ENCODE results near the gene RAB40C.

The RAB40C gene

DNA sequence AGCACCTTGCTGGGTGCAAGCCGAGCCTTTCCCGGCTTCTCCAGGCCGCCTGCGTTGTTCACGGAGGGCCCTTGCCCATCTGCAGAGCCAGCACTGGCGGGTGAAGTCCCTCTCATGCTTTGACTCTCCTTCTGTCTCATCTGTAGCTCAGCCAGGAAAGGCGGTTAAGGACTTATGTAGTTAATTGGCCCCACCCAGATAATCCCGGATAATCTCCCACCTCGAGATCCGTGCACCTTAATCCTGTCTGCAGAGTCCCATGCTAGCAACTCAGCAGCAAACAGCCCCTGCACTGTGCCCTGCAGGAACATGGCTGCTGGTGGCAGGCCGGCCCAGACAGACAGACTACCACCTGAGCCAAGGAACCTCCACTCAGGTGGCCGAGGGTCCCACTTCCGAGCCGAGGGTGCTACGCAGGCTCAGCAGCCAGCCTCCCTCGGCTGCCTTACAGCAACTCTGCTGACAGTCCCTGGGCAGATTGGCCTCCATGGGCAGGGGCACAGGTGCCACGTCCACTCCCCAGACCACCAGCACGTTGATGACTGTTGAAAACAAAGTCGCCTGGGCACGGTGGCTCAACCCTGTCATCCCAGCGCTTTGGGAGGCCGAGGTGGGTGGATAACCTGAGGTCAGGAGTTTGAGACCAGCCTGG lies 16.9 kb downstream of the RAB40C start:
- in situ Hi-C loops (cut with MboI; ENCODE audit: low pct_unique_long_range_greater_than_20kb, low sequenced_read_pairs, unreplicated experiment) = no loop called here
- TF ChIP-seq, protein P1, sequence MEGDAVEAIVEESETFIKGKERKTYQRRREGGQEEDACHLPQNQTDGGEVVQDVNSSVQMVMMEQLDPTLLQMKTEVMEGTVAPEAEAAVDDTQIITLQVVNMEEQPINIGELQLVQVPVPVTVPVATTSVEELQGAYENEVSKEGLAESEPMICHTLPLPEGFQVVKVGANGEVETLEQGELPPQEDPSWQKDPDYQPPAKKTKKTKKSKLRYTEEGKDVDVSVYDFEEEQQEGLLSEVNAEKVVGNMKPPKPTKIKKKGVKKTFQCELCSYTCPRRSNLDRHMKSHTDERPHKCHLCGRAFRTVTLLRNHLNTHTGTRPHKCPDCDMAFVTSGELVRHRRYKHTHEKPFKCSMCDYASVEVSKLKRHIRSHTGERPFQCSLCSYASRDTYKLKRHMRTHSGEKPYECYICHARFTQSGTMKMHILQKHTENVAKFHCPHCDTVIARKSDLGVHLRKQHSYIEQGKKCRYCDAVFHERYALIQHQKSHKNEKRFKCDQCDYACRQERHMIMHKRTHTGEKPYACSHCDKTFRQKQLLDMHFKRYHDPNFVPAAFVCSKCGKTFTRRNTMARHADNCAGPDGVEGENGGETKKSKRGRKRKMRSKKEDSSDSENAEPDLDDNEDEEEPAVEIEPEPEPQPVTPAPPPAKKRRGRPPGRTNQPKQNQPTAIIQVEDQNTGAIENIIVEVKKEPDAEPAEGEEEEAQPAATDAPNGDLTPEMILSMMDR (IDR thresholded peaks at IDR 0.05; ENCODE audit: extremely low read depth, insufficient read depth, missing control alignments) = no peak
- no peak for DNase-seq (ENCODE audit: low spot score)

DNA sequence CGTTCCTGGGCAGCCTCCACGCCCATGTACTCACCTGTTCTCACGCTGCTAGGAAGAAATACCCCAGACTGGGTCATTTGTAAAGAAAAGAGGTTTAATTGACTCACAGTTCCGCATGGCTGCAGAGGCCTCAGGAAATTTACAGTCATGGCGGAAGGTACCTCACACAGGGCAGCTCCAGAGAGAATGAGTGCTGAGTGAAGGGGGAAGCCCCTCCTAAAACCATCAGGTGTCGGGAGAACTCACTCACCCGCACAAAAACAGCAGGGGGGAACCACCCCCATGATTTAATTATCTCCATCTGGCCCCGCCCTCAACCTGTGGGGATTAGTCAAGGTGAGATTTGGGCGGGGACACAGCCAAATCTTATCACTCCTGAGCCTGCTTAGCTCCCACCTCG lies 18.2 kb downstream of the RAB40C start:
- in situ Hi-C loops (cut with MboI; ENCODE audit: low pct_unique_long_range_greater_than_20kb, low sequenced_read_pairs, unreplicated experiment) = no loop called here
- DNase-seq (ENCODE audit: low spot score) = no peak

DNA sequence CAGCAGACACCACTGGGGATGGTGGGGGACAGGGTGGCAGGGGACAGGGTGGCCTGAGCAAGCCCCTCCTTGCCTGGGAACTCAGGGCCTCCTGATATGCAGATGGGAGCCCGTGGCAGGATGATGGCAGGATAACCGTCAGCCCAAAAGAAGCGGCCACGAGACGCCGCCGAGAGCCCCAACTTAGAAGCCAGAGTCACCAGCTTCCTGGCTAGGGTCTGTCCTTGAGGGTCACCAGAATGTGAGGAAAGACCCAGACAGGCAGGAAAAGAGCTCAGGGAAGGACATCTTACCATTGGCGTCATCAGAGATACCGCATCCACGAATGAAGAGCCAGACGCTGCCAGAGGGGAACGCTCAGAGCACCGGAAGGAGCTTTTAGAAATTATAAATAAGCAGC lies 19.4 kb downstream of the RAB40C start:
- TF ChIP-seq, protein P1 (IDR thresholded peaks at IDR 0.05; ENCODE audit: extremely low read depth, insufficient read depth, missing control alignments) = no peak
- in situ Hi-C loops (cut with MboI; ENCODE audit: low pct_unique_long_range_greater_than_20kb, low sequenced_read_pairs, unreplicated experiment) = no loop called here
- DNase-seq (ENCODE audit: low spot score) = no peak

More for the DNA sequence above, 18.2 kb downstream of the RAB40C start:
- TF ChIP-seq, protein P1 (IDR thresholded peaks at IDR 0.05; ENCODE audit: extremely low read depth, insufficient read depth, missing control alignments) = no peak

DNA sequence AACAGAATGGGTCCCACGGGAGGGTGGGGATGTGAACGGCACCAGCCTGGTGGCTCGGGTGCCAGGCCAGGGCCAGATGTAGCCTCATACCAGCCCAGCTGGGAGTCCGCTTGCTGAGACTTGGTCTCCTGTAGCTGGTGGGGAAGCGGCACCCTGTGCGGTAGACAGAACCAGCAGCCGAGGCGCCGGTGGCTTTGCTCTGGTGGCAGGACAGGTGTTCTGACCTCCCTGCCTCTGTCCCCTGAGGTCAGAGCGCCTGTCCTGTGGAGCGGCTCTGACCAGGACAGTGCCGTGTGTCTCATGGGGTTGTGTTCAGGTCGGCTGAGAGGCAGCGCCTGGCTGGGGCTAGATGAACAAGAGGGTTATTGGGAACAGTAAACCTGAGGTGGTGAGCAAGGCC lies 20.1 kb downstream of the RAB40C start:
- TF ChIP-seq, protein P1 (IDR thresholded peaks at IDR 0.05; ENCODE audit: extremely low read depth, insufficient read depth, missing control alignments) = no peak
- in situ Hi-C loops (cut with MboI; ENCODE audit: low pct_unique_long_range_greater_than_20kb, low sequenced_read_pairs, unreplicated experiment) = no loop called here
- DNase-seq (ENCODE audit: low spot score) = no peak

DNA sequence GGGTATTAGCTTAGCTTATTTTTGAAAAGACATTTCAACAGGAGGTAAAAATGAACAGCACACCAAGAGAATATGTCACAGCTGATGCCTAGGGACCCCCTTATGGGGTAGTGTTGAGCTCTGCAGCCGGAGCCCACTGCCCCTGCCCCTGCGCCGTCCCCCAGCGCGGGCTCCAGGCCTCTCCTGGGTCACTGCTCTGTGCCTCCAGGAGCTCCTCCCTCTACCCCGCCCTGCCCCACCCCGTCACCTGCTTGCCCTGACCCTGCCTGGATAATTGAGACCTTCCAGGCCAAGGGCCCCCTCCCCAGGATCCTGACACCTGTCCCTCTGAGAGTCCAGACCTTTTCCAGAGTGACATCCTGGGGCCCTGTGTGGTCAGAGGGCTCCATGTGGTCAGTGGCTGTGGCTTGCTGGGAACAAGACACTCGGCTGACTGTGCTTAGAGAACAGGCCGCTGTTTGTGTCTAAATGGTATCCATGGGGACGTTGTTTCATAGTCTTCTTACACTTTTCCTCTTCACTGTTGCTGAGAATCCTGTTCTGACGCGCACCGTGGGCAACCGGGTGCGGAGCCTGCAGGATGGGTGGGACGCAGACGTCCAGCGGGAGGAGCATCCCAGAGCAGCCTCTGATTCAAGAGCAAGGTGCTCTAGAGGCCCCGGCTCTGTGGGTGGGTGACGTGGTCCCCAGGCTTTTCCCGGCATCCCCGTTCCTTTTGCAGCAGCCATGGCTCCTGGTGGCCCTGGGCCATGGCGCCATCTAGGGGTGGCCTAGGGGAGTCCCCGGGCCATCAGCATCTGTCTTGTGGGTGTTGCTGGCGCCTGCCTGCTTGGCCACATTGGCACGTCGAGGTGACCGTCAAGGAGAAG lies 20.9 kb downstream of the RAB40C start:
- TF ChIP-seq, protein P1 (IDR thresholded peaks at IDR 0.05; ENCODE audit: extremely low read depth, insufficient read depth, missing control alignments) = peak; percentile 35
- no peak for DNase-seq (ENCODE audit: low spot score)
- in situ Hi-C loops (cut with MboI; ENCODE audit: low pct_unique_long_range_greater_than_20kb, low sequenced_read_pairs, unreplicated experiment) = no loop called here

DNA sequence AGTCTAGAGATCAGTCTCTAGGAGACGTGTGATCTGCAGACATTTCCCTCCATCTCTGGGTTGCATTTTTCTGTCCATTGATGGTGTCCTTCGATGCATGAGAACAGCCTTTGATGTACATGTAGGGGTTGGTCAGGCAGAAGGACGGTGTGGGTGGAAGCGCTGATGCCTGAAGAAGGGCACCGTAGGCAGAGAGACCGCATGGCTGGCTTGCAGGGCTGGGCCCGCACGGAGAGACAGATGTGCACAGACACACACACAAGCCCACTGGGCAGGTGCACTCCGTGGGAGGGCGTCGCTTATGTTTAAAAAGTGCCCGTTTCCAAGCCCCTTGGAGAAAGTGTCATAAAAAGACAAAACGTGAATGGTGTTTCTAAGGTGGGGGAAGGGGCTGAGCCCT lies 25.3 kb downstream of the RAB40C start:
- no peak for DNase-seq (ENCODE audit: low spot score)
- in situ Hi-C loops (cut with MboI; ENCODE audit: low pct_unique_long_range_greater_than_20kb, low sequenced_read_pairs, unreplicated experiment) = no loop called here
- TF ChIP-seq, protein P1 (IDR thresholded peaks at IDR 0.05; ENCODE audit: extremely low read depth, insufficient read depth, missing control alignments) = no peak

Measured in GM13977 (cell line).